GM12892 (cell line): ENCODE results near the gene P2RX6.

Source experiments
- POLR2A ChIP-seq: IDR thresholded peaks from 2 replicates; pipeline ENCODE4 v1.6.1; 2011; ENCODE audit warnings: low read depth, low read length, control low read depth
- POLR2AphosphoS5 ChIP-seq: IDR thresholded peaks from 2 replicates; pipeline ENCODE4 v1.6.1; 2011; ENCODE audit warnings: low read depth, low read length, control low read depth
- TAF1 ChIP-seq: IDR thresholded peaks from 2 replicates; pipeline ENCODE4 v1.6.1; 2011; ENCODE audit warnings: low read depth, mild to moderate bottlenecking, control low read depth, low read length, borderline replicate concordance

- TF ChIP-seq POLR2AphosphoS5, result no peak
- TF ChIP-seq POLR2A, result no peak
- TF ChIP-seq TAF1, result no peak
These were observed 27.6 kb upstream of the P2RX6 start for GRCh38 chr22:20987375-20987774.
